Measurements from ENCODE around the gene NAXE.
"Not testable (repeated sequence)": the region's sequence is repeated elsewhere in the genome, so short reads cannot be mapped to it uniquely, and the experiment has no call there.

The NAXE gene

GRCh38 chr1:156592910-156593660, 1.5 kb downstream of the NAXE start:
- DNase-seq (ENCODE audit: low read depth in 2 of 2, low spot score in 1 of 2): no peak

- no peak for DNase-seq (ENCODE audit: low read depth in 2 of 2, low spot score in 1 of 2)
Measured at GRCh38 chr1:156593661-156593989, 2.0 kb downstream of the NAXE start.

- DNase-seq (ENCODE audit: low read depth in 2 of 2, low spot score in 1 of 2): no peak
Measured at GRCh38 chr1:156594190-156594589, 2.6 kb downstream of the NAXE start.

GRCh38 chr1:156595016-156595415, 3.4 kb downstream of the NAXE start:
- no peak for DNase-seq (ENCODE audit: low read depth in 2 of 2, low spot score in 1 of 2)

GRCh38 chr1:156596426-156596825, 4.8 kb downstream of the NAXE start:
- DNase-seq (ENCODE audit: low read depth in 2 of 2, low spot score in 1 of 2): no peak

- no peak for DNase-seq (ENCODE audit: low read depth in 2 of 2, low spot score in 1 of 2)
Measured at GRCh38 chr1:156598125-156598524, 6.5 kb downstream of the NAXE start.

GRCh38 chr1:156598731-156599432, 7.3 kb downstream of the NAXE start:
- DNase-seq (ENCODE audit: low read depth in 2 of 2, low spot score in 1 of 2): no peak

- DNase-seq (ENCODE audit: low read depth in 2 of 2, low spot score in 1 of 2): no peak
Measured at GRCh38 chr1:156599811-156600210, 8.2 kb downstream of the NAXE start.

- no peak for DNase-seq (ENCODE audit: low read depth in 2 of 2, low spot score in 1 of 2)
Measured at GRCh38 chr1:156600733-156601121, 9.2 kb downstream of the NAXE start.

GRCh38 chr1:156601122-156601830, 9.7 kb downstream of the NAXE start, which contains the start of gene GPATCH4:
GPATCH4 (minus strand) TSS chr1:156601479.
- peak; percentile 47 to 54 for DNase-seq (ENCODE audit: low read depth in 2 of 2, low spot score in 1 of 2)

GRCh38 chr1:156601892-156602291, 10.3 kb downstream of the NAXE start:
- no peak for DNase-seq (ENCODE audit: low read depth in 2 of 2, low spot score in 1 of 2)

GRCh38 chr1:156602557-156602993, 11.0 kb downstream of the NAXE start:
- no peak for DNase-seq (ENCODE audit: low read depth in 2 of 2, low spot score in 1 of 2)

- not testable (repeated sequence) for DNase-seq (ENCODE audit: low read depth in 2 of 2, low spot score in 1 of 2)
Measured at GRCh38 chr1:156607344-156607743, 15.8 kb downstream of the NAXE start.

GRCh38 chr1:156608036-156608674, 16.6 kb downstream of the NAXE start:
- DNase-seq (ENCODE audit: low read depth in 2 of 2, low spot score in 1 of 2): peak in 1 of 2 donors; percentile 36

GRCh38 chr1:156608981-156609380, 17.4 kb downstream of the NAXE start:
- DNase-seq (ENCODE audit: low read depth in 2 of 2, low spot score in 1 of 2): peak in 1 of 2 donors; percentile 35

- not testable (repeated sequence) for DNase-seq (ENCODE audit: low read depth in 2 of 2, low spot score in 1 of 2)
Measured at GRCh38 chr1:156610072-156610471, 18.5 kb downstream of the NAXE start.

- DNase-seq (ENCODE audit: low read depth in 2 of 2, low spot score in 1 of 2): no peak
Measured at GRCh38 chr1:156612666-156613065, 21.1 kb downstream of the NAXE start.

- no peak for DNase-seq (ENCODE audit: low read depth in 2 of 2, low spot score in 1 of 2)
Measured at GRCh38 chr1:156615946-156616345, 24.4 kb downstream of the NAXE start.

- DNase-seq (ENCODE audit: low read depth in 2 of 2, low spot score in 1 of 2): no peak
Measured at GRCh38 chr1:156616463-156616862, 24.9 kb downstream of the NAXE start.

GRCh38 chr1:156618853-156619581, 27.4 kb downstream of the NAXE start, which contains the start of gene HAPLN2:
HAPLN2 (plus strand) TSS chr1:156619415; CDS start chr1:156623491, 4,076 bp downstream.
- DNase-seq (ENCODE audit: low read depth in 2 of 2, low spot score in 1 of 2): no peak

GRCh38 chr1:156619582-156619955, 28.0 kb downstream of the NAXE start:
- DNase-seq (ENCODE audit: low read depth in 2 of 2, low spot score in 1 of 2): no peak

Data from stimulated activated CD8-positive, alpha-beta memory T cell treated with anti-CD3 and anti-CD28 coated beads, Interleukin-4, amount 100 ng/mL, for 1 hour (primary cell).